ENCODE data around the gene MED22.

The MED22 gene

DNA sequence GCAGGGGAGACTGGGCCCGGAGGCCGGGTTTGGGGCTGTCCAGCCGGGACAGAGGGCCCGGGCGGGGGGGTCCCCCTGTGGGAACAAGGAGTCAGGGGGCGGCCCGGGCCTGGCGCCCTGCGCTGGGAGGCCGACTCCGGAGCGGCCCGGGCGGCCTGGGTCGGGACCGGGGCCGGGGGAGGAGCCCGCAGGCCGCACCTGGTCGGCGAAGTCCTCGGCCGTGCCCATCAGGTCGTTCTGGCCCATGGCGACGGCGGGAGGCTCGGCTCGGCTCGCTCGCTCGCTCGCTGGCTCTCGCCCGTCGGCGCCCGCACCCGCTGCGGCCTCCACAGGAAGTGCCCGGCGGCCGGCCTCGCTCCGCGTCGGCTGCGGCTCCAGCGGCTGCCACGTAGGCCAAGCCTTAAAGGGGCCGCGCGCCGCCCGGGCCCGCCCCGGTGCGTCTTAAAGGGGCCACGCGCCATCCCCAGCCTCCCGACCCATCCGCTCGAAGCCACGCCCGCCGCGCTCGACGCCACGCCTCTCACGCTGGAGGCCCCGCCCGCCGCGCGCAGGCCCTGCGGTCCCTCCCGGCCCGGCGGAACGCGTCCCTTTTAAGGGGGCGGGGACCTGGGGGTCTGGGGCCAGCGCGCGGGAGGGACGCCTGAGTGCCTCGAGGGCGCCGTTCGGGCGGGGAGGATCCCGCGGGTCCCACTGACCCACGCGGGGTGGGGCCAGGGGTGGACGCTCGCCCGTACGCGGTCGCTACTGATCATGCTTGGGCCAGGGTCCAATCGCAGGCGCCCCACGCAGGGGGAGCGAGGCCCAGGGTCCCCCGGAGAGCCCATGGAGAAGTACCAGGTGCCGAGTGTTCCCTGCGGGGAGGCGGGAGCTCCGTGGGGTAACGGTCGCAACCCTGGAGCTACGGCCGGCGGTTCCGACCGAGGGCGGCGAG, 28.1 kb upstream of the MED22 start, which contains the start of the genes STKLD1 and SURF4:
STKLD1 (plus strand) TSS at position 643 of the 931 bp plus-strand sequence; CDS start at position 751, 108 bp downstream.
SURF4 (minus strand) TSS at position 337 of the 931 bp plus-strand sequence; CDS start at position 246, 91 bp downstream.
- DNase-seq, result peak; percentile 71

DNA sequence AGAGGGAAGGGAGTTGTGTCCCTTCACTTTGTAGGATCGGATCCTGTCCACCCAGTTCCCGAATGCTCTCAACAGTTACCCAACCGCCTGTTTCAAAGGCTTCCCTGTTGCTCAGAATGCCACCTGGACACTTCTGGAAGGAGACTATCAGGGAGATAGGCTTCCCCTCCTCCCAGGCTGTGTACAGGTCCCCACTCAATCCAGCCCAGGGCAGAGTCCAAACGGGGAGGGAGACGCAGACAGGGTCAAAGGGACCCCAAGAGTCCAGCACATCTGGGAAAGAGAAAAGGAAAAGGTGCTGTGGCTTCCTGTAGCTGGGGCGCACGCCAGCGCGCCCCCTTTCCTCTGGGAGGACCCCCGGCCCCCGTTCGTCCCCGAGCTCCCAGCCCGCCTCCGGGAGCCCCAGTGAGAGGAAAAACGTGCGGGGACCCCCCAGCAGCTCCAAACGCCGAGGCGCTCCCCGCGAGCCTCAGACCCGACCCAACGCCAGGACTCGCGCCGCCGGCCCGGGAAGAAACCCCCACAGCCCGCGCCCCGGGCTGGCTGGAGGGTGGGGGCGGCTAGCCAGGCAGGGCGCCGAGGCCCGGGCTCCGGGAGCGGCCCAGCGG, 27.3 kb upstream of the MED22 start:
- no peak for DNase-seq

DNA sequence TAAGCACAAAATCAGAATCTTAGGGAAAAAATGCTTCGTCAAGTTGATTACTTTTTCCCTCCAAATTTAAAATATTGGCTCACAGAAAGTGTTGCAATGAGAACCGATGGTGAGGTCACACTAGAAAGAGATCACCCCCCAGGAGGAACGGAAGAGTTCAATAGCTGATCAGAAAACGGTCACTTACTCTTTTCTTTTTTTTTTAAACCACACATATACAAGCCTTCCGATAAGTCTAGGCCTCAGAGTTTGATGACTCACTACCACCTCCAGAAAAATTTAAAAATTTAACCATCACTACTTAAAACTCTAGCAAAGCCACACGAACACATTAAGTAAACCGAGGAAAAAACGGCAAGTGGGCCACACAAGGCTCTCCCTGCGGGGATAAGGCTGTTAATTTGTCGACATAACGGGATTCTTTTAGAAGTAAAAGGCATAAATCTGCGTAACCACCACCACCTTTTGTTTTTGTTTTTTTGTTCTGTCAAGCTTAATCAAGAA, 26.7 kb upstream of the MED22 start:
- DNase-seq, result no peak

DNA sequence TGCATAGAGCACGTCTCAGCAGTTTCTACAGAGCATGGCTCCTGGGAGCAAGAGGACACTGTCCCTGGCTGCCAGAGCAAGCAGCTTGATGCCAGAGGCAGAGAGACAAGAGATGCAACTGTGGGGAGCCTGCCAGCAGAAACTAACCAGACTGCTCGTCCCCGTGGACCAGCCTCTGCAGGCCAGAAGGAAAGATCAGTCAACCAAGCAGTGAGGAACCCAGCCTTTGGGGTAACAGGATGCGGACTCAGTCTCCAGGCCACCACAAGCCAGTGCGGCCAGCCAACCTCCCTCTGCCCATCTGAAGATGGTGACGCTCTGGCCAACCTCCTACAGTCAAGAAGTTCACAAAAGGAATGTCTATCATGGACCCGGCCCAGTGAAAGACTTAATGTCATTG, 24.2 kb upstream of the MED22 start:
- DNase-seq, result no peak

DNA sequence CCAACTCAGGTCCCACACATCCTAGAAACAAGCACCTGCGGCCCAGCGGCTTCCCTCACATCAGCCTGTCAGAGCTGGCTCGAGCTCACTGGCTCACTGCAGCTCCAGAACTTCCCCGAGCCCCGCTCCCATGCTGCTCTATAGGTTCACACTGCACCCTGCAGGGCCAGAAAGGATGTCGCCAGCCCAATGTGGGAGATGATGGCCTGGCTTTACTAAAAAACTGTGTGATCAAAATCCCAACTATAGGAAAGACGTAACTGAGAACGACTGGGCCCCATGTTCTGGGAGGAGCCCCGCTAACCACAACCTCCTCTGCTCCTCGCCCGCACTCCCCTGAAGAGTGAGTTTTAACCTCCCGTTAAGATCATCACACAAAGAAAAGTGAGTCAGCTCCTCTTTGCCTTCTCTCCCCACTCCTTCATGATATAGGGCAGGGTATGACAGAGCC, 23.4 kb upstream of the MED22 start:
- no peak for DNase-seq

DNA sequence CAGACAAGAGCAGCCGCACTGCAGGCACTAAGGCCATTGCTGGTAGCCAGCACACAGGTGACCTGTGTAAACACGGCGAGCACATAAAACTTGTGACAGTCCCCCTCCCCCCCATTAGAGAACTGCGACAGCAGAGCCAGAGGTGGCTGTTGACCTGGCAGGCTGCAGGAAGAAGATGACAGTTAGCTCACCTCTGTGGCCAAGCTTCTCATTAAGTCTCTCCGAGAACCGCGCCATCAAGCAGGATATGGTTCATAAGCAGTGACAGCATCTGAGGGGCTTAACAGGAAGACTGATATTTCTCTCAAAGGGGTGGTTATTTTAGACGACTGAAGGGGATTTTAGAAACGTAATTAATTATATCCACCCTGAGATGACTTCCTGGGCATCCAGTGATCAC, 22.8 kb upstream of the MED22 start:
- no peak for DNase-seq

DNA sequence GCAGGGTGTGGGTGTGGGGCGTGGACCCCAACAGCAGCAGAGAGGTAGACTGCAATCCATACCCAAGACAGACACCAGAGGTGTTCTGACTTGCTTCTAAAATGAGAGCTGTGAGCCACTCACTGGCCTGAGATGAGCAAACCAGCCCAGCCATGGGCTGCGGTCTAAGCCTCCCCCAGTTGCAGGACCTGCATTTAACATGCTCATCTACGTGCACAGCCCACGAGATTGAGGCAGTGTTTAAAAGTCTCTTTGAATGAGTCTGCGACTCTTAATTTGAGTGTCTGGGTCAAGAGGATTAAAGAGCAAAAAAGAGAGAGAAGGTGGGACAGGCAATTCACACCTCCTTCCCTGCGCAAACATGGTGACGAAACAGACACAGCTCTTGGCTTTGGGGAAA, 22.0 kb upstream of the MED22 start:
- DNase-seq, result no peak

DNA sequence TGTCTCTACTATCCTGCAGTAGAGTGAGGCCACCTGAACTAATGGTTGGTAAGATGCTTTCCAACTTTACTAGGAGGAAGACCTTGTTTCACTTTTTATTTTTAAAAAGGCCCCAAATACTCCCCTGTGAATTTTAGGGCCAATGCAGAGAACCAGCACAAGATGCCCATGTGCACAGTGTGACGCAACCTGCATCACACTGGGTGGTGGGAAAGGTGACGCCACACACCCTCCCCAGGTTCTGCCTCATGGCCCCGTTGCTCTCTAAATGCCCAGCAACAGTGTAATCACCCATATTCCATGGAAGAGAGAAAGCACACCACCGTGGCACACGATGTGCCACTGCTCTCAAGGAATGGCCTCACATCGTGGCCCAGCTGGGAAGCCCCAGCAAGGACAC, 21.5 kb upstream of the MED22 start:
- no peak for DNase-seq

DNA sequence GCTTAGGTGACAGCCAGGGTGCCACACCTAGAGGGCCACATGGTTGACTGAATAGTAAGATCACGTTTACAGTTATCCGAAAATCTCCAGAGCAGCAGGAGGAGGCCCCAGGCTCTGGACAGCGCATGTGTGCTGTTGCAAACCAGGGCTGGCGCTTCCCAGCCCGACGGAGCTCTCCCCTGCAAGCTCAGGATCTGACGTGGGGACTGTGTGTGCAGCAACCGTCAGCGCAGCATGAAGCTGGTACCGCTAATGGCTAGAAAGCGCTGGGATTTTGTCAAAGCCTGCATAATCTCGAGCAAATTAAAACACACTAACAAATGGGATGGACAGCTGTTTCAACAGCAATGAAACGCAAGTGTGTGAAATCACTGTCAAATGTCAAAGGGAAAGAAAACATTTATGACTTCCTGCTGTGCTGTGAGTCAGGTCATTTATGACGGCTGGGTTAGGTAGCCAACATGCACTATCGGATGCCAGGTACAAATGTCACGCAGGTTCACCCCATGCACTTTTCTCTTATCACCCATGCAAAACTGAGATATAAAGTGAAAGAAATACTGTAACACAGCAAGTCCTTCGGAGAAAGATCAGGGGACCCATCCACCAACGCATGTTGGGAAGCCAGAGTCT, 20.4 kb upstream of the MED22 start:
- no peak for DNase-seq

DNA sequence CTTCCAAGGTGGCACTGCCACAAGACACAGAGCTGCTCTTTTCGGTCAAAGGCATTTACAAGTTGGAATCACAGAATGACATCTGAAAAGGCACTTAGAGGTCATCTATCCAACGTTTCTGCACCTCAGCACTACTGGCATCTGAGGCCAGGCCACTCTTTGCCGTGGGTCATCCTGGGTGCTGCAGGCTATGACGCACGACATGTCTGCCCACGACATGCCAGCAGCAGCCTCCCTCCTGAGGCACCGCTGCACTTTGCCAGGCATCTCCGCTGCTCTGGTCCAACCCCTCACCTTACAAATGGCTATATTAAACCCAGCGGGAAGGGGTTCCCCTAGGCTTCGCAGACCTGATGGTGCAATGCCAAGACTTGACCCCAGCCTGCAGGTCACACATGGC, 19.8 kb upstream of the MED22 start:
- no peak for DNase-seq

DNA sequence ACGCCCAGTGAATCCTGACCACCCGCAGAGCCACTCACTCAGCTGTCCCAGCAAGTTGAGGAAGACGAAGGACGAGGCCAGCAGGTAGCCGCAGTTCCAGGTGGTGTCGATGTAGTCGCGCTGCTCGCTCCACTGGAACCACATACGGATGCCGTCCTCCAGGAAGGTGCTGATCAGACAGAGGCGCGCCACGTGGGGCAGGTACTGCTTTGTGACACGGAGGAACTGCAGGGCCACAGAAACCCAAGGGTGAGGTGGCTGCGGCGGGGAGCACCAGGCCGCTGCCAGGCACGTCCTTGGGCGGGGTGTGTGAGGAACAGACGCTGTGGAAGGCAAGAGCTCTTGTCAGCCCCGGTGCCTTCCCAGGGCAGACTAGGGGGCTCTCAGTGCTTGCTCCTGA, 19.3 kb upstream of the MED22 start:
- DNase-seq, result no peak

DNA sequence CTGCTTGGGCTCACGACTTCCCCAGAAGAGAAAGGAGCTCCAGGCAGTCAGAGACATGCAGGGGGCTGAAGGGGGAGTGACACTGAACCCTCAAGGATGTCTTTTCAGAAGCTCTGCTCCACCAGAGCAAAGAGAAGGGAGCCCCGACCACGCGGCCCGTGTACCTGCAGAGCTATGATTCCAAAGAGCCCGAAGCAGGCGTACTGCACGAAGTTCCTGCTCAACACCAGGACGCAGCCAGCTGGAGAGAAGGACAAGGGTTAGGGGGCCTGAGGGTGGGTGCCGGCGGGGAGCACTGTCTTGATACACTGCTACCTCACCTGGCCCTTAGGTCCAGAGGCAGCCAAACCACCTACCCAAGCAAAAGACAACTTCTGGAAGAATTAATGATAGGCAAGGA, 18.5 kb upstream of the MED22 start:
- DNase-seq, result no peak

DNA sequence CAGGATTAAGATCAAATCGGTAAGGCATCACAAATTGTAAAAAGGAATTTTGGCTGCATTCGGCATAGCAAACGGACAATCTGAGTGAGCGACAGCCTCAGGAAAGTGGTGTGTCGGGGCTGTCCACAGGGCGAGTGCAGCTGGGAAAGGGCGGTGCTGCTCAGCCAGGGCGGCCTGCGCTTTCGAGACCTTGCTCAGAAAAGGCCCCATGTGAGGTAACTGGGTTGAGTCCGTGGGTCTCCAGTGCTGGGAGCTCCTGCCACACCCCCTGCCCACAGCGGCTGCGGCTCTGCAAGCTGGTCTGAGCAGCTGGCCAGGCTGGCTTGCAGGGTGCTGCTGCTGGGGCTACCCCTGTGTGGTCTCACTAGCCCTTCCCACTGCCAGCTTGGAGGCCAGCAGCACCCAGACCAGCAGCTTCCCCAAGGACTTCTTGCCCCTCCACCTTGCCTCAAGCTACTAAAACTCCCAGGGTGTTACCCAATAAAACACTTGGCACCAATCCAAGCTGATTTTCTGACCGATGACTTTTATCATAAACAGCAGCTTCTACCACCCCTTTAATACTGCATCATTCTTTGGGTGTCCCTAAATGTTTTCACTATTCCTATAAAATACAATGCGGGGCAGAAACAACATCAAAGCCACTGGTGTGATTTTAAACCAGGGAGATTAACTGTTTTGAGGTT, 14.6 kb upstream of the MED22 start:
- no peak for DNase-seq

DNA sequence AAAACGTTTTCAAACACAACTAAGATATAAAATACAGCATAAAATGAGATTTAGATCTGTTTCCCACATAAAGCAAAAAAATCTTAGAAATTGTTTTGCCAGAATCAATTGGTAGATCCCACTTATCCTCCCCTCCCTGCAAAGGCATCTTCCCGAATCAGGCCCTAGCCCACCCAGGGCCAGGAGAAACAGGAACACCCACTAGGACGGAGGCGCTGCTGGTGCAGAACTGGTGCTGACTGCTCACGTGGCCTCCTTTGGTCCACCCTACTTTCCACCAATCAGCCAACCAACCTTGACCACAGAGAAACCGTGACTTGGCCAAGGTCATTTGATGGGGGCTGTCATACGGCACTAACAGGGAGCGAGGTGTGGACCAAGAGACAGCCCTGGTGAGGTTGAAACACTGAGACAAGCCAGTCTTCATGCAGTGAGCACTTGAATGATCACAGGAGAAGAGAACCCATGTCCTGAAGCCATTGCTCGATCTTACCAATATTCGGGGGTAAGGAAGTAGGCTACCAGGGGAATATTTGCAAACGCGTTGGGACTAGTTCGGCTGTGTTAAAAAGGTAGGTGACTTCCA, 13.7 kb upstream of the MED22 start:
- no peak for DNase-seq

DNA sequence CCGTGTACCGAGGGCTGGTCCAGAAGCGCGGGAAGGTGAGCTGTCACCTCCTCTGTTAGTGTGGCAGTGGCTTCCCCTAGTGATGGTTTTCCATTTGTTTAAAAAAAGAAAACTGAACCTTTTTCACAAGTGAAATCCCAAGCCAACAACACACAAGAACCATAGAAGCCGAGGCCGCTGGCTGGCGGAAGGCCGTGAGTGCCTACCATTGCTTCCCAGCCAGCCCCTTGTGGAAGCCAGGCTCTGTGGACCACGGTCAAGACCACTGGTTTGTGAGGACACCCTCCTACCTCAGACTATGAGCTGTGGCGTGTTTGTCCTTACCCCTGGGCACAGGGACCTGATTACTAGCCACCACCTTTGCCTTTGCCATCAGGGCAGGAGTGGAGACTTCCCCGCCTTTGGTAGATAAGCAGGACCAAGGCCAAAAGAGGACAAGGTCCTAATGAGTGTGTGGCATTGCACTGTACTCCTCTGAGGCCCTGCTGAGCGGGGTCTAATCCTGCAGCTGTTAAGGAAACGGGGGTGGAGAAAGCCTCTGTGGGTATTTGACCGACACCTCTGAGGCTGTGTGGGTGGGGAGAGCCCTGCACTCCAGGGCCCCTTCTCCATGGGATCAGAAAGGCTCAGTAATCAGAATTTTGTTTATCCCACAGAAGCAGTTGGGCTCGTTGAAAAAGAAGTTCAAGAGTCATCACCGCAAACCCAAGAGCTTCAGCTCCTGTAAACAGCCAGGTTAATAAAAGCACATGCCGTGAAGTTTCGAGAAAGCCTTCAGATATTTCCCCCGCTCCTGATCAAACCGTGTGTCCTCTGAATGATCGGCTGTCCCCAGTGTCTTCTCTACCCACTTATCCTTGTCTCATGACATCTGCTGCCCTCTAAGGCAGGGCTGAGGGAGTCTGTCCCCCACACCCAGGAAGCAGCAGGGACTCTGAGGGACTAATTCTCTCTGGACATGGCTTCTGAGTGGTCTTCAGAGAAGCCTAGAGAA, 12.8 kb upstream of the MED22 start:
- DNase-seq, result no peak

DNA sequence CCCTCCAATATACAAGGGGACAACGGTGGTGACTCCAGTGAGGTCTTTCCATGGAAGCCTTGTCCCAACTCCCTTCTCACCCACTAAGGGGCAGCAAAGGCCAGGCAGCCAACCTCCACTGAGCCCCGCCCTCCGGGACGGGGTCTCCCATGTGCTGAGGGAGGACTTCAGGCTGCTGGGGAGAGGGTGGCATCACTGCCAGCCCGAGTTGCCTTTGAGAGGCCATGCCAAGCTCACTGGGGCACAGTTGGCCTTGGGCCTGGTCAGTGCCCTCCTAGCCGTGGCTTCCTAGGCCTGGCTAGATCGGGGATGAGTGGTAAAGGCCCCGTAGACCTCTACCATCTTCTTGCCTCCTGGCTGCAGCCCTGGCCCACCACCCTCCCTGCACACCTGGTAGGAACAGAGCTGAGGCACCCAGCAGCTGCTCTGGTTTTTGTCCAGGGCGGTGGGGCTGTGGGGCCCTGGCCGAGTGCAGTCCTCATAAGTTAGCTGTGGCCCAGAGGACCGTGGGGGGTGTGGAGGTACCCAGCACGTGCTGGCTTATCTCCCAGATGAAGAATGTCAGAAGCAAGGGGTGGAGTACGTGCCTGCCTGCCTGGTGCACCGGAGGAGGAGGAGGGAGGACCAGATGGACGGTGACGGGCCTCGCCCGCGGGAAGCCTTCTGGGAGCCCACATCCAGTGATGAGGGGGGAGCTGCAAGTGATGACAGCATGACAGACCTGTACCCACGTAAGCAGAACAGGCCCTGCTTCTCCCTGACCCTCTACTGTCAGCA, 11.7 kb upstream of the MED22 start:
- no peak for DNase-seq

DNA sequence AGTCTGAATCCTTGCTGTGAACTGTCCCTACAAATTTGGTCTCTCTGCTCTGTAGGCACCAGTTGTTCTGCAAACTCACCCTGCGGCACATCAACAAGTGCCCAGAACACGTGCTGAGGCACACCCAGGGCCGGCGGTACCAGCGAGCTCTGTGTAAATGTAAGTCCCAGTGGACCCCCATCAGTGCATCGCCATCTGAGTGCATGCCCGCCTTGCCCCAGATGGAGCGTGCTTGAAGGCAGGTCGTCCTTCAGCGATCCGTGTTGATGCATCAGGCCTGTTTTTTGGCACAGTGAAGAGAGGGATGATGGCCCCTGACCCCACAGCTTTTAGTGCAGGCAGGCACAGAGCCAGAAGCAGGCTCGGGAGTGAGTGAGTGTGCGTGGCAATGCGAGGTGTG, 9.7 kb upstream of the MED22 start:
- no peak for DNase-seq

DNA sequence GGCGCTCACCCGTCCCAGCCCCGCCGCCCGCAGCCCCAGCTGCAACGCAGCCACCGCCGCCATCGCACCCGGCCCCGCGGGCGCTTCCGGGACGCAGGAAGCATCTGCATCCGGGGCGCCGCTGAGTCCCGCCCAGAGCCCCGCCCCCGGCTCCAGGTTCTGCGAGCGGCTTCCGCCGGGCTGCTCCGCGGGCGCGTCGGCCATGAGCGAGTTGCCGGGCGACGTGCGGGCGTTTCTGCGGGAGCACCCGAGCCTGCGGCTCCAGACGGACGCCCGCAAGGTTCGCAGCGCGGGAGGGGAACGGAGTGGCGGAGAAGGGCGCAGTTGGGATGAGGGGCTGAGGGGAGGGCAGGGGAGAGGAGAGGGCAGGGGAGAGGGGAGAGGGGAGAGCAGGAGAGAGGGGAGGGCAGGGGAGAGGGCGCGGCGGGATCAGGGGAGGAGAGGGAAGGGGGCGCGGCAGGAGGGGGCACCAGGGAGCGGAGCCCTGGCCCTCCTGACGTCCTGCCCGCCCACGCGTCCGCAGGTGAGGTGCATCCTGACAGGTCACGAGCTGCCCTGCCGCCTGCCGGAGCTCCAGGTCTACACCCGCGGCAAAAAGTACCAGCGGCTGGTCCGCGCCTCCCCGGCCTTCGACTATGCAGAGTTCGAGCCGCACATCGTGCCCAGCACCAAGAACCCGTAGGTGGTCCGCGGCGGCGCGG, 8.6 kb upstream of the MED22 start, which contains the start of the genes SURF1 and SURF2:
SURF1 (minus strand) TSS at position 97 of the 701 bp plus-strand sequence; CDS start at position 63, 34 bp downstream.
SURF2 (plus strand) TSS at position 160 of the 701 bp plus-strand sequence; CDS start at position 203, 43 bp downstream.
- DNase-seq, result no peak

DNA sequence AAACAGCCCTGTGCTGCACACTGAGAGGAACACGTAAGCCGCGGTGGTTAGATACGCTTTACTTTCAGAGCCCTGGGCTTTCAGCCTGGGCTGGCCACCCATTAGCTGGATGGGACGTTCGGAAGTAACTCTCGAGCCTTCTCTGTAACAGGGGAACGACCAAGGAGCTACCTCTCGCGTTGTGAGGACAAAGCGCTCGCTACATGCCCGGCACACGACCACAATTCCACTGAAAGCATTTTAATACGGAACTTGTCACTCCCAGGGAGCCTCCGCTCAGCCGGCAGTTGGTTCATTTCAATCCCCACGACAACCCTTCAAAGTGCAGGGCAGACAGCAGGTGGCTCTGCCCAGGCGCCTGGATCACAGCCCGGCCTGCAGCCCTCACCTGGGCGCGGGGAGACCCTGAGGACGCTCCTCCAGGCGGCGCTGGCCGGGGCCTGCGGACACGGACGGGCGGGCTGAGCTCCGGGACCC, 8.0 kb upstream of the MED22 start:
- no peak for DNase-seq
